Kidney epithelial cell (primary cell): Measurements from ENCODE around the gene KRT33A. TPM values are rescaled to one million over a fixed set of nuclear protein-coding genes. Genes with fewer than 3 reads are reported as not detected.

ENCODE experiments used
- DNase-seq: peaks from one replicate; pipeline ENCODE4 v3.0.0-alpha.2; 2010; ENCODE audit warnings: low read depth
- H3K27me3 ChIP-seq: 2 replicates; pipeline ENCODE4 v1.6.0; 2011; ENCODE audit warnings: low read length; ENCODE audit not compliant: control insufficient read depth, insufficient read depth
- H3K36me3 ChIP-seq: 2 replicates; pipeline ENCODE4 v1.5.1; 2011; ENCODE audit warnings: low read length; ENCODE audit not compliant: control insufficient read depth, insufficient read depth
- H3K4me3 ChIP-seq: 2 replicates; pipeline ENCODE4 v1.5.1; 2011; ENCODE audit warnings: low read depth, mild to moderate bottlenecking, control low read depth, low read length
- CTCF ChIP-seq: IDR thresholded peaks from 2 replicates; pipeline ENCODE4 v1.5.1; 2011; ENCODE audit warnings: mild to moderate bottlenecking, moderate library complexity, low read length, control low read depth, inconsistent platforms; ENCODE audit not compliant: insufficient read depth, poor library complexity, severe bottlenecking
- total RNA-seq: library from RNA; depleted of rRNA; stranded (reverse); fragments of >200 nt; gene quantifications from 2 replicates; pipeline ENCODE4 v1.2.3, GENCODE V29; 2015

Gene KRT33A
- total RNA-seq, 1 donor from 2014 or later = not detected

- DNase-seq = no peak
- Histone ChIP-seq H3K36me3 (no peaks in the 10 kb centered on the region), H3K27me3 (no peaks in the 10 kb centered on the region), H3K4me3 (no peak overlapping the region)
- TF ChIP-seq CTCF = no peak
Observed at GRCh38 chr17:41335747-41336146, 14.9 kb downstream of the KRT33A start.

GRCh38 chr17:41334385-41335305, 16.0 kb downstream of the KRT33A start:
- DNase-seq = no peak
- TF ChIP-seq CTCF = no peak

GRCh38 chr17:41333836-41334235, 16.8 kb downstream of the KRT33A start:
- Histone ChIP-seq H3K4me3 (no peak overlapping the region), H3K27me3 (no peaks in the 10 kb centered on the region), H3K36me3 (no peaks in the 10 kb centered on the region)
- DNase-seq = no peak
- no peak for TF ChIP-seq CTCF

More at GRCh38 chr17:41334385-41335305, 16.0 kb downstream of the KRT33A start:
- Histone ChIP-seq H3K4me3 (no peak overlapping the region), H3K36me3 (no peaks in the 10 kb centered on the region), H3K27me3 (no peaks in the 10 kb centered on the region)

- no peak for DNase-seq
- Histone ChIP-seq H3K36me3 (no peaks in the 10 kb centered on the region), H3K27me3 (no peaks in the 10 kb centered on the region), H3K4me3 (no peak overlapping the region)
- TF ChIP-seq CTCF = no peak
Observed at GRCh38 chr17:41333098-41333497, 17.5 kb downstream of the KRT33A start.

- no peak for TF ChIP-seq CTCF
- DNase-seq = no peak
- Histone ChIP-seq H3K36me3 (no peaks in the 10 kb centered on the region), H3K27me3 (no peaks in the 10 kb centered on the region), H3K4me3 (no peak overlapping the region)
Observed at GRCh38 chr17:41332239-41332638, 18.4 kb downstream of the KRT33A start.

- no peak for DNase-seq
- Histone ChIP-seq H3K4me3 (no peak overlapping the region), H3K36me3 (no peaks in the 10 kb centered on the region), H3K27me3 (no peaks in the 10 kb centered on the region)
- no peak for TF ChIP-seq CTCF
Observed at GRCh38 chr17:41331606-41332005, 19.0 kb downstream of the KRT33A start.
